Measurements from ENCODE around the gene ASF1B. TPM values are rescaled to one million over a fixed set of nuclear protein-coding genes. Genes with fewer than 3 reads are reported as not detected.
A peak's percentile ranks its signal among the peaks of the same experiment; 100 is the strongest.

ASF1B gene
- total RNA-seq, 2 experiments from 2014 or later = 64.6 to 70.4 TPM

- Mint-ChIP-seq H3K4me1 (peaks cover 20% of the 10 kb centered on the region), H3K36me3 (ENCODE audit: low read depth) (peaks cover 28% of the 10 kb centered on the region), H3K9me3 (ENCODE audit: low read depth) (peaks cover 9% of the 10 kb centered on the region), H3K27me3 (no peaks in the 10 kb centered on the region), H3K4me3 (peak overlapping the region; percentile 81), H3K27ac (peak overlapping the region; percentile 98)
- peak; percentile 75 for ATAC-seq
- peak; percentile 76 for DNase-seq
- CTCF ChIA-PET = interaction anchor here (0.6 to 1.6 kb wide), 7 partner anchors 9 to 343 kb away, joined by 3 to 5 read pairs (median 4); partner anchors contain the start of genes ASF1B and PRKACA
- intact Hi-C loops (cut with DNase I, micrococcal nuclease) = loop anchor here (1.0 to 5.0 kb wide), 10 partner anchors 10 to 929 kb away; partner anchors contain the start of genes ASF1B (in 2 of the 2), PRKACA (in 2 of the 2) and DDX39A (in 1 of the 2)
- POLR2A ChIA-PET = no interaction called here
Measured at GRCh38 chr19:14091081-14091812, 45.1 kb downstream of the ASF1B start.

GRCh38 chr19:14090509-14091080 lies 45.8 kb downstream of the ASF1B start, which contains the start of gene SAMD1:
TSS of gene SAMD1 (minus strand) at chr19:14090751.
- H3K27me3 Mint-ChIP-seq = no peaks in the 10 kb centered on the region
- H3K4me3 Mint-ChIP-seq = peak within 1 kb of the TSS; percentile 81
- intact Hi-C loops (cut with DNase I, micrococcal nuclease) = loop anchor here (1.0 to 5.0 kb wide), 10 partner anchors 9 to 928 kb away; partner anchors contain the start of genes ASF1B (in 2 of the 2), PRKACA (in 2 of the 2) and DDX39A (in 1 of the 2)
- CTCF ChIA-PET = interaction anchor here (1.3 to 1.6 kb wide), 2 partner anchors 46 kb away, joined by 5 to 6 read pairs; partner anchors contain the start of gene ASF1B
- DNase-seq = peak; percentile 92
- POLR2A ChIA-PET = no interaction called here
- peaks cover 9% of the 10 kb centered on the region for H3K9me3 Mint-ChIP-seq (ENCODE audit: low read depth)
- ATAC-seq = peak; percentile 58
- H3K27ac Mint-ChIP-seq = peak within 1 kb of the TSS; percentile 98
- peaks cover 28% of the 10 kb centered on the region for H3K36me3 Mint-ChIP-seq (ENCODE audit: low read depth)
- peaks cover 20% of the 10 kb centered on the region for H3K4me1 Mint-ChIP-seq

- no peaks in the 10 kb centered on the region for H3K27me3 Mint-ChIP-seq
- DNase-seq (peak; percentile 71), ATAC-seq (peak; percentile 7)
- CTCF ChIA-PET = interaction anchor here (1.3 to 3.6 kb wide), 2 partner anchors 17 to 47 kb away, joined by 6 to 14 read pairs; partner anchors contain the start of genes ASF1B and MISP3
- intact Hi-C loops (cut with DNase I, micrococcal nuclease) = loop anchor here (1.0 to 5.0 kb wide), 6 partner anchors 9 to 928 kb away; partner anchors contain the start of genes ASF1B (in 1 of the 2), DDX39A (in 1 of the 2) and PRKACA (in 1 of the 2)
- H3K36me3 Mint-ChIP-seq (ENCODE audit: low read depth) = peaks cover 30% of the 10 kb centered on the region
- peak overlapping the region; percentile 81 for H3K4me3 Mint-ChIP-seq
- H3K4me1 Mint-ChIP-seq = peaks cover 20% of the 10 kb centered on the region
- POLR2A ChIA-PET = no interaction called here
- H3K27ac Mint-ChIP-seq = peak overlapping the region; percentile 75
- peaks cover 9% of the 10 kb centered on the region for H3K9me3 Mint-ChIP-seq (ENCODE audit: low read depth)
Measured at GRCh38 chr19:14089662-14090508, 46.5 kb downstream of the ASF1B start.

- peaks cover 30% of the 10 kb centered on the region for H3K36me3 Mint-ChIP-seq (ENCODE audit: low read depth)
- peaks cover 16% of the 10 kb centered on the region for H3K4me1 Mint-ChIP-seq
- peak overlapping the region; percentile 75 for H3K27ac Mint-ChIP-seq
- H3K9me3 Mint-ChIP-seq (ENCODE audit: low read depth) = peaks cover 9% of the 10 kb centered on the region
- ChIA-PET POLR2A (no interaction called here), CTCF (interaction anchor here (1.3 to 3.6 kb wide), 2 partner anchors 17 to 47 kb away, joined by 6 to 14 read pairs; partner anchors contain the start of genes ASF1B and MISP3)
- intact Hi-C loops (cut with DNase I, micrococcal nuclease) = no loop called here
- H3K27me3 Mint-ChIP-seq = no peaks in the 10 kb centered on the region
- DNase-seq (peak; percentile 39), ATAC-seq (no peak)
- H3K4me3 Mint-ChIP-seq = peak overlapping the region; percentile 81
Measured at GRCh38 chr19:14089412-14089661, 47.1 kb downstream of the ASF1B start.

GRCh38 chr19:14088634-14089411 lies 47.6 kb downstream of the ASF1B start:
- Mint-ChIP-seq H3K4me3 (peak overlapping the region; percentile 81), H3K27ac (peak overlapping the region; percentile 75), H3K9me3 (ENCODE audit: low read depth) (peaks cover 9% of the 10 kb centered on the region), H3K27me3 (no peaks in the 10 kb centered on the region), H3K36me3 (ENCODE audit: low read depth) (peaks cover 30% of the 10 kb centered on the region), H3K4me1 (peaks cover 16% of the 10 kb centered on the region)
- POLR2A ChIA-PET = no interaction called here
- intact Hi-C loops (cut with DNase I, micrococcal nuclease) = no loop called here
- DNase-seq = no peak
- ATAC-seq = no peak
- CTCF ChIA-PET = interaction anchor here (1.3 to 3.6 kb wide), 2 partner anchors 16 to 48 kb away, joined by 6 to 14 read pairs; partner anchors contain the start of genes ASF1B and MISP3

GRCh38 chr19:14086098-14086497 lies 50.3 kb downstream of the ASF1B start:
- peaks cover 12% of the 10 kb centered on the region for H3K4me1 Mint-ChIP-seq
- peaks cover 18% of the 10 kb centered on the region for H3K36me3 Mint-ChIP-seq (ENCODE audit: low read depth)
- DNase-seq (no peak), ATAC-seq (no peak)
- CTCF ChIA-PET = interaction anchor here (0.6 to 4.4 kb wide), 2 partner anchors 13 to 18 kb away, joined by 3 to 23 read pairs; partner anchors contain the start of gene MISP3
- H3K27ac Mint-ChIP-seq = no peak overlapping the region
- H3K27me3 Mint-ChIP-seq = no peaks in the 10 kb centered on the region
- no peaks in the 10 kb centered on the region for H3K9me3 Mint-ChIP-seq (ENCODE audit: low read depth)
- POLR2A ChIA-PET = interaction anchor here (0.7 kb wide), 1 partner anchor 499 kb away, joined by 3 read pairs; no protein-coding TSS in a partner anchor
- intact Hi-C loops (cut with DNase I, micrococcal nuclease) = no loop called here
- no peak overlapping the region for H3K4me3 Mint-ChIP-seq

- H3K27me3 Mint-ChIP-seq = no peaks in the 10 kb centered on the region
- DNase-seq (no peak), ATAC-seq (no peak)
- H3K36me3 Mint-ChIP-seq (ENCODE audit: low read depth) = peaks cover 18% of the 10 kb centered on the region
- H3K9me3 Mint-ChIP-seq (ENCODE audit: low read depth) = no peaks in the 10 kb centered on the region
- peaks cover 14% of the 10 kb centered on the region for H3K4me1 Mint-ChIP-seq
- no peak within 1 kb of the TSS for H3K27ac Mint-ChIP-seq
- H3K4me3 Mint-ChIP-seq = no peak within 1 kb of the TSS
- intact Hi-C loops (cut with DNase I, micrococcal nuclease) = no loop called here
- ChIA-PET POLR2A (no interaction called here), CTCF (interaction anchor here (4.4 kb wide), 1 partner anchor 13 kb away, joined by 23 read pairs; the partner anchor contains the start of gene MISP3)
Measured at GRCh38 chr19:14085309-14085995, 50.9 kb downstream of the ASF1B start, which contains the start of gene C19orf67. TSS of gene C19orf67 (minus strand) at chr19:14085783. CDS start at chr19:14085627, 156 bp downstream.

GRCh38 chr19:14082675-14082960 lies 53.8 kb downstream of the ASF1B start:
- H3K4me1 Mint-ChIP-seq = peaks cover 10% of the 10 kb centered on the region
- ATAC-seq = no peak
- CTCF ChIA-PET = interaction anchor here (0.5 to 4.4 kb wide), 9 partner anchors 9 to 414 kb away, joined by 3 to 23 read pairs (median 5); partner anchors contain the start of genes ASF1B and MISP3
- no peak for DNase-seq
- POLR2A ChIA-PET = interaction anchor here (0.6 kb wide), 2 partner anchors 70 to 1291 kb away, joined by 3 to 5 read pairs; partner anchors contain the start of gene JUNB
- no peak overlapping the region for H3K27ac Mint-ChIP-seq
- H3K27me3 Mint-ChIP-seq = no peaks in the 10 kb centered on the region
- H3K4me3 Mint-ChIP-seq = peak overlapping the region; percentile 10
- no peaks in the 10 kb centered on the region for H3K9me3 Mint-ChIP-seq (ENCODE audit: low read depth)
- intact Hi-C loops (cut with DNase I, micrococcal nuclease) = no loop called here
- H3K36me3 Mint-ChIP-seq (ENCODE audit: low read depth) = peaks cover 3% of the 10 kb centered on the region

GRCh38 chr19:14081797-14082674 lies 54.4 kb downstream of the ASF1B start:
- no peaks in the 10 kb centered on the region for H3K9me3 Mint-ChIP-seq (ENCODE audit: low read depth)
- DNase-seq (peak; percentile 58), ATAC-seq (no peak)
- peaks cover 10% of the 10 kb centered on the region for H3K4me1 Mint-ChIP-seq
- H3K36me3 Mint-ChIP-seq (ENCODE audit: low read depth) = peaks cover 3% of the 10 kb centered on the region
- H3K27ac Mint-ChIP-seq = peak overlapping the region; percentile 92
- POLR2A ChIA-PET = interaction anchor here (0.6 kb wide), 2 partner anchors 69 to 1291 kb away, joined by 3 to 5 read pairs; partner anchors contain the start of gene JUNB
- CTCF ChIA-PET = interaction anchor here (0.5 to 4.4 kb wide), 14 partner anchors 9 to 415 kb away, joined by 3 to 23 read pairs (median 3); partner anchors contain the start of genes ASF1B and MISP3
- H3K27me3 Mint-ChIP-seq = no peaks in the 10 kb centered on the region
- intact Hi-C loops (cut with DNase I, micrococcal nuclease) = loop anchor here (1.0 to 2.0 kb wide), 13 partner anchors 8 to 932 kb away; partner anchors contain the start of genes ASF1B (in 2 of the 2), RFX1 (in 2 of the 2), BRME1 (in 1 of the 2) and C19orf53 (in 1 of the 2)
- H3K4me3 Mint-ChIP-seq = peak overlapping the region; percentile 90

All from activated CD4-positive, alpha-beta T cell treated with anti-CD3 and anti-CD28 coated beads for 36 hours (primary cell).